OCI-LY1 (cell line): Measurements from ENCODE around the gene KCNIP4.

ENCODE experiments used
- H2AFZ ChIP-seq: fragments of 200-600 bp; sonication (generic), shearing (Covaris generic); 2 replicates; pipeline ENCODE4 v1.6.0; 2014; ENCODE audit warnings: antibody characterized with exemption, mild to moderate bottlenecking, low read length
- H3F3A ChIP-seq: fragments of 200-600 bp; sonication (generic), shearing (Covaris generic); 2 replicates; pipeline ENCODE4 v1.6.0; 2014; ENCODE audit warnings: mild to moderate bottlenecking, antibody characterized with exemption, low read length, moderate library complexity; ENCODE audit not compliant: insufficient read depth
- H3K27ac ChIP-seq: fragments of 200-600 bp; sonication (generic); 2 replicates; pipeline ENCODE4 v1.5.1; 2014; ENCODE audit warnings: low read length, mixed run types, mild to moderate bottlenecking, low read depth; ENCODE audit not compliant: poor library complexity, severe bottlenecking
- H3K27me3 ChIP-seq: fragments of 200-600 bp; sonication (generic); 2 replicates; pipeline ENCODE4 v1.6.0; 2014; ENCODE audit warnings: antibody characterized with exemption, mild to moderate bottlenecking, low read length, moderate library complexity; ENCODE audit not compliant: insufficient read depth
- H3K36me3 ChIP-seq: fragments of 200-600 bp; sonication (generic); 2 replicates; pipeline ENCODE4 v1.6.1; 2014; ENCODE audit warnings: mild to moderate bottlenecking, antibody characterized with exemption, low read length, moderate library complexity, mixed read lengths; ENCODE audit not compliant: insufficient read depth
- H3K4me1 ChIP-seq: fragments of 200-600 bp; sonication (generic); 2 replicates; pipeline ENCODE4 v1.5.1; 2014; ENCODE audit warnings: mild to moderate bottlenecking, low read length, moderate library complexity; ENCODE audit not compliant: insufficient read depth, severe bottlenecking
- H3K4me2 ChIP-seq: fragments of 200-600 bp; sonication (generic), shearing (Covaris generic); 2 replicates; pipeline ENCODE4 v1.6.1; 2014; ENCODE audit warnings: low read length
- H3K4me3 ChIP-seq: fragments of 200-600 bp; sonication (generic); 2 replicates; pipeline ENCODE4 v1.5.1; 2014; ENCODE audit warnings: low read length, low read depth, mild to moderate bottlenecking, mixed read lengths; ENCODE audit not compliant: poor library complexity, severe bottlenecking
- H3K79me2 ChIP-seq: fragments of 200-600 bp; shearing (Covaris generic); 2 replicates; pipeline ENCODE4 v1.6.1; 2016; ENCODE audit warnings: mixed run types, low read length, mixed read lengths; ENCODE audit not compliant: insufficient read depth
- H3K9ac ChIP-seq: fragments of 200-600 bp; sonication (generic), shearing (Covaris generic); 2 replicates; pipeline ENCODE4 v1.6.1; 2014; ENCODE audit warnings: mild to moderate bottlenecking, low read length, mixed read lengths
- H3K9me2 ChIP-seq: fragments of 200-600 bp; sonication (generic), shearing (Covaris generic); 2 replicates; pipeline ENCODE4 v1.6.1; 2014; ENCODE audit warnings: low read depth, mild to moderate bottlenecking, low read length, mixed read lengths
- H3K9me3 ChIP-seq: fragments of 200-600 bp; shearing (Covaris generic); 2 replicates; pipeline ENCODE4 v1.6.1; 2014; ENCODE audit warnings: low read length, mixed read lengths
- H4K20me1 ChIP-seq: fragments of 200-600 bp; sonication (generic), shearing (Covaris generic); 2 replicates; pipeline ENCODE4 v1.6.0; 2016; ENCODE audit warnings: mild to moderate bottlenecking, low read length; ENCODE audit not compliant: insufficient read depth
- EZH2 ChIP-seq: fragments of 200-600 bp; sonication (generic), shearing (Covaris generic); IDR thresholded peaks from 2 replicates; pipeline ENCODE4 v1.8.0; 2017; ENCODE audit warnings: borderline replicate concordance, mixed run types, mild to moderate bottlenecking, antibody characterized with exemption, low read length, moderate library complexity, mixed read lengths
- TF ChIP-seq, protein P1 (sequence below): fragments of 200-600 bp; sonication (generic), shearing (Covaris generic); IDR thresholded peaks from 2 replicates; pipeline ENCODE4 v1.5.1; 2017; ENCODE audit warnings: mild to moderate bottlenecking, antibody characterized with exemption, low read length, moderate library complexity, mixed read lengths

KCNIP4 gene

GRCh38 chr4:21320034-21320433, 628.5 kb downstream of the KCNIP4 start:
- Histone ChIP-seq H3K79me2 (no peaks in the 10 kb centered on the region), H3K9me3 (no peaks in the 10 kb centered on the region), H3K4me1 (no peaks in the 10 kb centered on the region), H3K9me2 (no peaks in the 10 kb centered on the region), H3K4me2 (no peak overlapping the region), H3K27me3 (no peaks in the 10 kb centered on the region), H3K4me3 (no peak overlapping the region), H4K20me1 (no peaks in the 10 kb centered on the region), H3F3A (no peaks in the 10 kb centered on the region), H3K9ac (no peak overlapping the region), H2AFZ (no peak overlapping the region), H3K36me3 (no peaks in the 10 kb centered on the region), H3K27ac (no peak overlapping the region)
- no peak for TF ChIP-seq EZH2
- TF ChIP-seq, protein P1, sequence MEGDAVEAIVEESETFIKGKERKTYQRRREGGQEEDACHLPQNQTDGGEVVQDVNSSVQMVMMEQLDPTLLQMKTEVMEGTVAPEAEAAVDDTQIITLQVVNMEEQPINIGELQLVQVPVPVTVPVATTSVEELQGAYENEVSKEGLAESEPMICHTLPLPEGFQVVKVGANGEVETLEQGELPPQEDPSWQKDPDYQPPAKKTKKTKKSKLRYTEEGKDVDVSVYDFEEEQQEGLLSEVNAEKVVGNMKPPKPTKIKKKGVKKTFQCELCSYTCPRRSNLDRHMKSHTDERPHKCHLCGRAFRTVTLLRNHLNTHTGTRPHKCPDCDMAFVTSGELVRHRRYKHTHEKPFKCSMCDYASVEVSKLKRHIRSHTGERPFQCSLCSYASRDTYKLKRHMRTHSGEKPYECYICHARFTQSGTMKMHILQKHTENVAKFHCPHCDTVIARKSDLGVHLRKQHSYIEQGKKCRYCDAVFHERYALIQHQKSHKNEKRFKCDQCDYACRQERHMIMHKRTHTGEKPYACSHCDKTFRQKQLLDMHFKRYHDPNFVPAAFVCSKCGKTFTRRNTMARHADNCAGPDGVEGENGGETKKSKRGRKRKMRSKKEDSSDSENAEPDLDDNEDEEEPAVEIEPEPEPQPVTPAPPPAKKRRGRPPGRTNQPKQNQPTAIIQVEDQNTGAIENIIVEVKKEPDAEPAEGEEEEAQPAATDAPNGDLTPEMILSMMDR, result no peak

DNA sequence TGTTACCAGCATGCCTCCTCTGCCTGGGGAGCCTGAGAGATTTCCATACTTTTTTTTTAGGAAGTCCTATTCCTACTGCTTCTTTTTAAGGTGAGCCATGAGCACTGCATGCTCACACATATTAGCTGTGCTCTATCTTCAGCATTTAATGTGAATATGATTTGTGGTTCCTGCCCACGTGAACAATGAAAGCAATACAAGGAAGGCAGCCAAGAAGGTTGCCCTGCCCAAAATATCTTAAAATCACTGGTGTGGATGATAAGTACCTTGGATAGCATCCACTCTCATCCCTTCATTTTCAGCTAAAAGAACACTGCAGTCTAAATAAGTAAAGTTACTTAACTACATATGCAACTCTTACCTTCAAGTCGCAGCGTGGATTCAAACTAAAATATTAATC, 640.9 kb downstream of the KCNIP4 start:
- H3K4me3 ChIP-seq, result no peak overlapping the region
- H4K20me1 ChIP-seq, result no peaks in the 10 kb centered on the region
- no peaks in the 10 kb centered on the region for H3K27me3 ChIP-seq
- no peak overlapping the region for H3K9ac ChIP-seq
- no peaks in the 10 kb centered on the region for H3K9me2 ChIP-seq
- TF ChIP-seq EZH2, result no peak
- TF ChIP-seq, protein P1, result no peak
- no peaks in the 10 kb centered on the region for H3K36me3 ChIP-seq
- no peak overlapping the region for H3K27ac ChIP-seq
- no peak overlapping the region for H2AFZ ChIP-seq
- no peak overlapping the region for H3K4me2 ChIP-seq
- no peaks in the 10 kb centered on the region for H3K79me2 ChIP-seq
- no peaks in the 10 kb centered on the region for H3K4me1 ChIP-seq
- no peaks in the 10 kb centered on the region for H3K9me3 ChIP-seq
- H3F3A ChIP-seq, result no peaks in the 10 kb centered on the region

DNA sequence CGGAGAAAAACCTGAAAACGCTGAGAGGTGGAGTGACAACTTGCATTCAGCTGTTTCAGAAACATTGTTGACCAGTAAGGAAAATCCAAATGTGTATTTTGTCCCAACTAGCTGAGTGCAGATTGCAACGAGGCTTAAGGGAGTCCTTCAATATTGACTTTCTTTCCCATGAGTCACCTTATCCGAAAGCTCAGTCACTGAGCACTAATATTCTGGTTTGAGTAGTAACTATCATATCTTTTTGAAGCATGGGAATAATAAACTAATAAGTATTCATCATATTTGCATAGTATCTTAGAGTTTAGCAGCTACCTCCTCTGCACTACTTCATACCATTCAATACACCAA, 644.1 kb downstream of the KCNIP4 start:
- Histone ChIP-seq H3K4me1 (no peaks in the 10 kb centered on the region), H3K79me2 (no peaks in the 10 kb centered on the region), H3F3A (no peaks in the 10 kb centered on the region), H3K27me3 (no peaks in the 10 kb centered on the region), H3K4me2 (no peak overlapping the region), H3K27ac (no peak overlapping the region), H3K9ac (no peak overlapping the region), H3K4me3 (no peak overlapping the region), H3K36me3 (no peaks in the 10 kb centered on the region), H4K20me1 (no peaks in the 10 kb centered on the region), H3K9me2 (no peaks in the 10 kb centered on the region), H2AFZ (no peak overlapping the region), H3K9me3 (no peaks in the 10 kb centered on the region)
- TF ChIP-seq EZH2, result no peak
- TF ChIP-seq, protein P1, result no peak
